Measurements from ENCODE around the gene N4BP3.
"Not testable (repeated sequence)": the region's sequence is repeated elsewhere in the genome, so short reads cannot be mapped to it uniquely, and the experiment has no call there.

Gene N4BP3

GRCh38 chr5:178123094-178123965 lies 10.0 kb downstream of the N4BP3 start:
- no peak for DNase-seq

DNA sequence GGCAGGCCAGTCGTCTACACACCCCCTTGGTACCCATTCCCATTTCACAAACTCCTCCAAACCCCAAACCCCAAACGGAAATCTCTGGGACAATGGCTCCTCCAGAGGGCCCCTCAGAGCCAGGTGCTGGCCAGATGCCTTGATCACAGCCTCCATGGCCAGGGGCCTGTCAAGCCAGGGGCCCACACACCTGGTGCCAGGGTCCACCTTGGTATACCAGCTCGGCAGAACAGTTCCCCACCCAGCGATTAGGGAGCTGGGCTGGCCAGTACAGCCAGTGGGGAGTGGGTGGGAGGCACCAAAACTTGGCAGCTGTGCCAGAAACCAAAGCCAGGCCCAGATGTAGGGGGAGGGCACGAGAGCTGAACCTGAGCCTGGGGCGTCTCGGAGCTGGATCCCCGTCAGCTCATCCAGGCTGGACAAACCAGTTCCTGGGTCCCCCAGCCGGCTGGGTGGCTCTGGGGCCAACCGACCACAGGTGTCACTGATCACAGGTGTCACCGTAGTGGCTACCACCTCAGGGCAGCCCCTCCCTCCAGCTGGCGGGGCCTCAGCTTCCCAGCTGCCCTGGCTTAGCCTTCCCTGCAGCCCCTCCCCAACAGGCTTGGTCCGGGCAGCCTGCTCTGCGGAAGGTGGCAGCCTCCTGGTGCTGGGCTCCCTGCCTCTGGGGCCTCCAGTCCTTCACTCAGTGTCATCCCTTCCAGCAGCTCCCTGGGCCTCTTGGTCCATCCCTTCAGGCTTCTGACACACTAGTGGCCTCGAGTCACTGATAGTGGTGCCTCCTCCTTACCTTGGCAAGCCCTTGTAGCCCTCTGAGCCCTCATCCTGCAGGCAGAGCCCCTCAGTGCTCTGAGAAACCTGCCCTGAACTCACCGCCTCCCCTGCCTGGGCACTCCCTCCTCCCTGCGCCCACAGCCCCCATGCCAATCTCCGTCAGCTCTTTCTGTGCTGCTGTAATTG lies 10.9 kb downstream of the N4BP3 start:
- DNase-seq, result no peak

DNA sequence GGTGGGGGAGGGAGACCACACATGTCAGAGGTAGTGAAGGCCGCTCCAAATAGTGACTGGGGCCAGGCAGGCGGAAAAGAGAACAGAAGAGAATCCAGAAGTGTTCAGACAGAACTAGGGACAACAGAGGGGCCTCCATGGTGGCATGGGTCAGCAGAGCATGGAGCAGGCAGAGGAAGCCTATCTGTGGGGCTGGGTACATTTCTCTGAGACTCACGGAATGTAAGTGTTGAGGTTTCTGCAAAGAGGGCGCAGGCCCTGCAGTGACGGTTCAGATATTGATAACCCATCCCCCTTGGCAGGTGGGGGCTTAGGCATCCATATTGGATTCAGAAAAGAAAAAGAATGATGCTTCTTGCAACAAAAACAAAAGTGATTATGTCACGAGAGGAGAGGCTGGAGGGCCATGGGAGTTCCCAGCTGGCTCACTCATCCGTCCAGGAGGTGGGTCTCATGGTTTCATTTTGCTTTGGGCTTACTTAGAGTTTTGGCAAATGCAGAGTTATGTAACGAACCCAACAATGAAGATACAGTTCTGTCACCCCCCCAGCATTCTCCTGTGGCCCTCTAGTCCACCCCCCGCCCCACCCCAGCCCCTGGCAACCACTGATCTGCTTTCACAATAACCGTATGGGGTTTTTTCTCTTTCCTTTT lies 12.0 kb downstream of the N4BP3 start:
- no peak for DNase-seq

DNA sequence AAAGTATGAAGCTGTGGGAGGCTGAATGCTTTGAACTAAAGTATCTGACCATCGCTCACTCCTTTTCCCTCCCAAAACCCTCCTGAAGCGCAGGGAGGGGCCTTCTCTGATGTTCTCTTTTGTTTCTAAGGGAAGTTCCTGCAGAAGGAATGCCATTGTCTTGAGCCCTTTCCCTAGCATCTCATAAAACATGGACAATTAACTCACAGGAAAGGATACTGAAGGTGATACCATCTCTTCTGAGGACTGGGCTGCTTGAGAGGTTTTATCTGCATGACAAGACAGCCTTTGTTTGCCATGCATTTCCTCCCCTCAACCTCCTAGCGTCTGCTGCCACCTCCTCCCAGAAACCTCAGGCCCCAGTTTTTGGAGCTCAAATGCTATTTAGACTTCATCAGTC lies 13.2 kb downstream of the N4BP3 start:
- no peak for DNase-seq

DNA sequence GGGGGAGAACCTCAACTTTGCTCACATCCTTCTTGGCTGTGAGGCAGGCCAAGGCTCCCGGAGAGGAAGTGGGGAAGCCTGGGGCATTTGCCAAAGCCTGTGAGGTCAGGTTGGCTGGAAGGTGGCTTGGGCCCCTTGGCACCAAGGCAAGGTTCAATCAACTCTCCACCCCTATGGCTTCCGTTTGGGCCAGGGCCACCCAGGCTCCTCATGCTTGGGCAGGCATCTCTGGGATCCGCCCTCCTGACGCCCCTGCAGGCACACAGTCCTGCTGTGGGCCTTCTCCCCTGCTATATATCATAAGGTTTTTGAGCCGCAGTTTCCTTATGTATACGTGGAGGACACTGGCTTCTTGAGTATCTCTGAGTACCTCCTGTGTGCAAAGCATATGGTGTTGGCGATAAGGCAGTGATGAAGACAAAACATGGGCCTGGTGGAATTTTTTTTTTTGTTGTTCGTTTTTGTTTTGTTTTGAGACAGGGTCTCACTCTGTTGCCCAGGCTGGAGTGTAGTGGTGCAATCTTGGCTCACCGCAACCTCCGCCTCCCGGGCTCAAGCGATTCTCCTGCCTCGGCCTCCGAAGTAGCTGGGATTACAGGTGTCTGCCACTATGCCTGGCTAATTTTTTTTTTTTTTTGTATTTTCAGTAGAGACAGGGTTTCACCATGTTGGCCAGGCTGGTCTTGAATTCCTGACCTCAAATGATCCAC lies 14.1 kb downstream of the N4BP3 start:
- not testable (repeated sequence) for DNase-seq

DNA sequence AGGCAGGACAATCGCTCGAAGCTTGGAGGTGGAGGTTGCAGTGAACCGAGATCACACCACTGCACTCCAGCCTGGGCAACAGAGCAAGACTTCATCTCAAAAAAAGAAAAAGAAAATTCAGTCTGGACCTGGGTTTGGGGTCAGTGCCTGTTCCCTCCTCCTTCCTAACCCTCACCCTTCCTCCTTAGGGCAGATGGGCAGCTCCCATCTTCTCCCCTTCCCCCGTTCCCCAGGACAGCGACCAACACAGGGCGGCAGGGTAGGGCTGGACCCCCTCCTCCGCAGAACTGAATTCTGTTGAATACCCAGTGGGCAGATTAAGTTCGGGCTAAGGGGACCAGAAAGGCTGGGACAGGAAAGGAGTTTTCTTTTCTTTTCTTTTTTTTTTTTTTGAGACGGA lies 16.0 kb downstream of the N4BP3 start:
- no peak for DNase-seq

GRCh38 chr5:178130234-178130575 lies 16.9 kb downstream of the N4BP3 start:
- DNase-seq, result not testable (repeated sequence)

DNA sequence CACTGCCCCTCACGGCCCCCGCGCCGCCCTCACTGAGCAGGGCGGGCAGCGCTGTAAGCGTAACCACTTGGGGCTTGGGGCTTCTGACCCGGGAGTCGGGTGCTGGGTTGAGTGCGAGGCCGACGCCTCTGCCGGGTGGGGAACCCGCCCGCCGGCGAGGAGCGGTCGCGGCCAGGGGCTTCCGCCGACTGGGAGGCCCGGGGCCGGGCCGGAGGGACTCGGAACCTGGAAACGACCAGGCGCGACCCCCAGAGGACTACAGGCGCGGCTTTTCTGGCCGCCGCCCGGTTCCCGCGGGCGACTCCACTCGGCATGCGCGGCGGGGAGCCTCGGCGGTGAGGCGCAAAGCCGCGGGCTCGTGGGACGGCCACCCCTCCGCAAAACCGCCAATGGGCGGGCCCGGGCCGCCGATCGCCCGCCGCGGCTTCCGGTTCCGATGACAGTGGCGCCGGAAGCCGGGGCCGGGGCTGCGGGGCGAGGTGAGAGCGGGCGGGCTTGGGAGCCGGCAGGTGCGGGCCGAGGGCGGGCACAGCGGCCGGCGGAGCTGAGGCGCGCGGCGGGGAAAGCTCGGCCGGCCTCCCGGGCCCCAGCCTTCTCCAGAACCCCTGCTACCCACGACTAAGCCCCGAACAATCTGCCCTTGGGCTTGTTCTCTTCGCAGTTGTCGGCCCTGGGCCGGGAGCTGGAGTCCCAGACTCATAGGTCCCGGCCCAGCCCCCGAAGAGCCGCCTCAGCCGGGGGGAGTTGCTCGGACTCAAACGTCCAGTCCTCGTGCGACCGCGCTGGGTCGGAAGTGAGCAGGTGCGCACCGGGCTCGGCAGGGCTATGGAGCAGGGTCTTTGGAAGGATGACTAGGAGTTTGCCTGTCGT lies 17.5 kb downstream of the N4BP3 start, which contains the start of gene RMND5B:
RMND5B (plus strand) TSS at position 439 of the 870 bp plus-strand sequence. CDS start 7,106 bp downstream, outside the sequence.
- DNase-seq, result peak; percentile 53

GRCh38 chr5:178131446-178131996 lies 18.2 kb downstream of the N4BP3 start:
- DNase-seq, result no peak

DNA sequence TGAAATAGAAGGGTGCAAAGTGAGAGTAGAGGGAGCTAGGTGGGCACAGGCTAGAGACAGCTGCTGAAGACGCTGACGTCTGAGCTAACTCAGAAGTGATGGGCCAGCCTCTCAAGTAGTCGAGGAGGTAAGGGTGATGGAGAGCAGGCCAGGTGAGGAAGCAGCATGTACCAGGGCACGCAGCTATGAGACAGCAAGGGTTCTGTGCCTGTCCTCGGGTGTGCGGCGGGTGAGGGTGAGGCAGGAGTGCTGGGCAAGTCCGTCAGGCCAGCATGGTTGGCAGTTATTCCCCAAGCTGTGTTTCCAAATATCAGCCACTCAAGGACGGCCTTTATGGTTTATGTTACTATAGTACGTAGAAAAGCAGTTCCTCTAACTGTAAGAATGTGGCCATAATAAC lies 23.7 kb downstream of the N4BP3 start:
- no peak for DNase-seq

- DNase-seq, result no peak
Measured at GRCh38 chr5:178137991-178138390, 24.7 kb downstream of the N4BP3 start.

- no peak for DNase-seq
Measured at GRCh38 chr5:178141550-178141949, 28.2 kb downstream of the N4BP3 start.

- no peak for DNase-seq
Measured at GRCh38 chr5:178142642-178143041, 29.3 kb downstream of the N4BP3 start.

GRCh38 chr5:178143246-178143645 lies 29.9 kb downstream of the N4BP3 start:
- no peak for DNase-seq

DNA sequence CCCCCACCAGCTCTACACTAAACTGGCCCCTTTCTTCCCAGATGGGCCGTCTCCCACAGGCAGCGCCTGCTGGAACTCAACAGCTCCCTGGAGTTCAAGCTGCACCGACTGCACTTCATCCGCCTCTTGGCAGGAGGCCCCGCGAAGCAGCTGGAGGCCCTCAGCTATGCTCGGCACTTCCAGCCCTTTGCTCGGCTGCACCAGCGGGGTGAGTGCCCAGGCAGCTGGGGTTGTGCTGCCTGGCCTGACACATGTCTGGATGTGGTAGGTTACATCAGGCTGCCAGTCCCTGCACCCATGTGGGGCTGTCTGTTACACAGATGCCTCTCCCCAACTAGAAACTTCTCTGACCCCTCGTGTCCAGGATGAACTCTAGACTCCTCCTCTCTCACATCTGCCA lies 30.6 kb downstream of the N4BP3 start:
- no peak for DNase-seq

- DNase-seq, result peak; percentile 27
Measured at GRCh38 chr5:178145965-178146820, 32.9 kb downstream of the N4BP3 start.

DNA sequence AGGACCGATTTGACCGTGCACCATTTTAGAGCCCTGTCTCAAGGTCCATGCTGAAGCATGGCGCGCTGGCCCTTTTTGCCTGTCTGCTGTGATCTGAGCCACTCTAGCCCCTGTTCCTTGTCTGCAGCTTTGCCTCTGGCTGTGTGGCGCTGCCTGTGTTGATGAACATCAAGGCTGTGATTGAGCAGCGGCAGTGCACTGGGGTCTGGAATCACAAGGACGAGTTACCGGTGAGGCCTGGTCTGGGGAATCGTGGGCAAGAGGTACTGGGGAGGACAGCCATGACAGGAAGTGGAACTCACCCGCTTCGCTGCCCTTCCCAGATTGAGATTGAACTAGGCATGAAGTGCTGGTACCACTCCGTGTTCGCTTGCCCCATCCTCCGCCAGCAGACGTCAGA lies 34.1 kb downstream of the N4BP3 start:
- DNase-seq, result no peak

DNA sequence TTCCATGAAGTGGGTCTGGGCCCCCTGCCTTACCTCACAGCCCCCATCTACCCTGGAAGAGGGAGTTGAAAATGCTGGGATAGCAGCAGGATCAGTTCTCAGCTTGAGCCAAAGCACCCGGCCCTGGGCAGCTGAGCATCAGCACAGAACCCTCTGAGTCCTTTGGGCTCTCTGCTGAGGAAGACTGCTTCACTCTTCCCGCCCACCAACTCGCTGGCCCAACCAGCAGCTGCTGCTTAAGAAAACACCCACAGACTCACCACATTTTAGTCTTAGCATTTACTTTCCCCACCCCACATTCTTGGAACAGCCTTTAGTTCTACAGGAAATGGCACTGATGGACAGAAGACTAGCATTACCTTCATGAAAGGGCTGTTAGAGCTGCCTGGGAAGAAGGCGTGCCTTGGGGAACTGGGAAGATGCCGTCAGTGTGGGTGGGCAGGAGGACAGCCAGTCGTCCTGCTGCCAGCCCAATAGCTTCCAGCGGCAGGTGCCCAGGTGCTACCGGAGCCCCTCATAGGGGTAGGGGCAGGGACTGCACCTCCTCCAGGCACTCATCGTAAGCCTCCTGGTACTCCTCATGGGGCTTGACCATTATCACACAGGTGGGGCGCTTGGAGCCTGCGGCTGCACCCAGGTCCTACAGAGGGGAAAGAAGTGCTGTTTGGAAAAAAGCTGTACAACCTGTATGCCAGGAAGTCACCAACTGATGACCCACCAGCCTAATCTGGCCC lies 36.0 kb downstream of the N4BP3 start:
- DNase-seq, result no peak

DNA sequence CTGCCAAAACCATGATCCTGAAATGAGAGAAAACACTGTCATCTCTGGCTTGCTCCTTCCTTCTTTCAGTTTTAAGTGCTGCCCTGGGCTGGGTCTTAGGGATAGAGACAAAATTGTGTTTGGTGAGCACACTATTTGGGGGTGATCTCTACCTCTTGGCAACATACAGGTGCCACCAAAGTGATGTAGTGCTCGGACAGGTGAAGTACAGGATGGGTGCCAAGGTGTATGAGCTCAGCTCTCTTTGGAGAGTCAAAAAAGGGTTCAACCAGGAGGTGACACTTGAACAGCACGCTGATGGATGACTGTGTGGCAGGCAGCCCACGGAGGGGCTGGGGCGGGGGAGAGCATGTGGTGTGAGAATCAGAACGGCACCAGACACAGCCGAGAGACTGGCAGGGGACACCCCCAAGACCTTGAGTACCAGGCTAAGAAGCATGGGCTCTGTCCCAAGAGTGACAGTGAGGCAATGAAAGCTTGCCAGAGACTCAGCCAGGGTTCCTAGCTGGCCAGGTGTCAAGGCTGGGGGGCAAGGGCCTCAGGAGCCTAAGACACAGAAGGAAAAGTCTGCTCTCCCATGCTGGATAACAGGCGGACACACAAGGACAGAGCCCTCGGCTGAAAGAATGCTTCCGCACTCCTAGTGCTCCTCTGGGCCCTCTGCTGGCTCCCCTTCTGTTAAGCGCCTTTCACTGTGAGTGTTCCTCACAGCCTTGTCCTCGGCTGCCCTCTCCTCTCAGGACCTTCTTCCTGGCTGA lies 37.8 kb downstream of the N4BP3 start:
- no peak for DNase-seq

Data from NCI-H1105 (cell line).